Ammon's horn (tissue), 1 donor: Measurements from ENCODE around the gene HORMAD2.

ENCODE experiments used
- DNase-seq: peaks from one replicate; pipeline ENCODE4 v3.0.0-alpha.2; 2016; ENCODE audit warnings: low spot score

The HORMAD2 gene

GRCh38 chr22:30167734-30168133 is 87.5 kb downstream of the HORMAD2 start:
- DNase-seq = no peak

- DNase-seq = no peak
These were observed 88.7 kb downstream of the HORMAD2 start for GRCh38 chr22:30169002-30169401.

GRCh38 chr22:30170129-30170528 is 89.9 kb downstream of the HORMAD2 start:
- DNase-seq = no peak

DNA sequence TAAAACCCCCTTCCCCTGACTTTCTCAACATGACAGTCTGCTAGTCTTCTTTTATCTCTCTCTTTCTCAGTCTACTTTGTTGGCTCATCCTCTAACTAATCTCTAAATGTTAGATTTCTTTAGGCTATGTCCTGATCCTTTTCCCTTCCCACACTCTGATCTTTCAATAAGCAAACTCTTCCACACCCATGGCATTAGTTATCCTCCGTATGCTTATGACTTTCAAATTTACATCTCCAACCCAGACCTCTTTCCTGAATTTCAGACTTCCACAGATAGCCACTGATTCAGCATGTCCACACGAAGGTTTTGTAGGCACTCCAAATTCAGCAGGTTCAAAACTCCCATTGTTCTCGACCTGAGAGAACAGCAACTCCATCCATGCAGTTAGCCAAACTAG is 90.7 kb downstream of the HORMAD2 start:
- no peak for DNase-seq

GRCh38 chr22:30175690-30176288 is 95.5 kb downstream of the HORMAD2 start:
- DNase-seq = peak; percentile 35

DNA sequence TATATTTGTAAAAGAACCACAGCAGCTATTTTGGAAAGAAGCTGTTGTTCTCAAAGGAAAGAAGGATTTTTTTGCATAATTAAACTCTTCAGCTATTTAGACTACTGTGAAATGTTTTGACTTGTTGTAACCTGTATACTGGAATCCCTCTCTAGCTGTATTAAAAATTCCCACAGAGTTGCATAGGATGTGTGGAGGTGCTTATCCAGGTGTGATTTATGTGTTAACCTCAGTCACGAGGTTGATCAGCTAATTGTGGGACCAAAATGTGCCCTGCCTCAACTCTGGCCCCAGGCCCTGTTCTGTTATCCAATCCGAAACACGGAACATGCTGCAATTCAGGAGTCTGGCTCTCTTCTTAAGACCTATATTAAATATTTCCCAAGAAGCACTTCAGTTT is 96.2 kb downstream of the HORMAD2 start:
- DNase-seq = no peak

DNA sequence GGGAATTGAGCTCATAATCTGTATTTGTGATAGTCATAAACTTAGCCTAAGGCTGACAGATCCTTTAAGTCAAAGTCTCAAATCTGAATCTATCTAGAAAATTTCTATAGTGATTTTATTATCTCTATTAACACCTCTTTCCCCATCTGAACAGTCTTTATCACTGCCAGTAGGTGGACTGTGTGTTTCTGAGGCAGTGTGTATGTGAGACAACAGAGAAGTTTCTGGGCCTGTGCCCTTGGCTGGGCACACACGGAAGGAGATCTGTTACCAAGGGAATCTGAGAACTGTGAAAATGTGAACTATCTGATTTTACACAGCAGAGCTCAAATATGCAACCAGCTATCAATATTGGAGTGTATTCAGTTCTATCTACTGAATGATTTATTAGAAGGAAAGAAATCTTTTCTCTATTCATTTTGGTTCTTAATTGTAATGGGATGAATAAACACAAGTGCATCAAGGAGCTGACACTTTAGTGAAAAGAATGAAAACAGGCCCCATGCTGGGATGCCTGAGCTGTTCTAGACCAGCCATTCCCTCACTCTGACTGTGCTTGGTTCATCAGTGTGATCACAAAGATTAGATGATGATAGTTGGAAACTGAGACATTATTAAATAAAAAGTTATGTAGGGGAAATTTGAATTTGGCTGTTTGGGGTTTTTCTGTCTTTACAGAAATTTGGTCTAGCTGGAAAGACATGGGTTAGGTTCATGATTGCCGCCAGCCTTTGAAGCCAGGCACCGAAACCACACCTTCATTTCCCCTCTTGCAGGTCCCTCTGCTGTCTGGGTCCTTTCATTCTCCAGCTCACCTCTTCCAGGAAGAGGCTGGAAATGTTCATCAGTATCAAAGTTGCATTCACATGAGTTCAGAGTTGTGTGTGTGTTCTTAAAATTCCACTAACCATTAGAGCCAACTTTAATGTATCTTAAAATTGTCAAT is 98.2 kb downstream of the HORMAD2 start:
- DNase-seq = peak; percentile 52

DNA sequence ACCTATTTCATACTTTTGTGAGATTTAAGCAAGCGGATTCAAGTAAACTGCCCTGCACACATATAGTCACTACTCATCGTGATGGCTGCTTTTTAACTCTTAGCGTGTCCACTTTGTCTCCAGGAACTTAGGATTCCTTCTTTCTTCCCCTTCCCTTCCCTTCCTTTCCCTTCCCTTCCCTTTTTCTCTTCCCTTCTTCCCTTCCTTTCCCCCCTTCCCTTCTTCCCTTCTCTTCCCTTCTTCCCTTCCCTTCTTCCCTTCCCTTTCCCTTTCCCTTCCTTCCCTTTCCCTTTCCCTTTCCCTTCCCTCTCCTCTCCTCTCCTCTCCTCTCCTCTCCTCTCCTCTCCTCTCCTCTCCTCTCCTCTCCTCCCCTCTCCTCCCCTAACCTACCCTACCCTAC is 100.4 kb downstream of the HORMAD2 start:
- DNase-seq = no peak

- DNase-seq = no peak
These were observed 101.4 kb downstream of the HORMAD2 start for GRCh38 chr22:30181459-30182349.

DNA sequence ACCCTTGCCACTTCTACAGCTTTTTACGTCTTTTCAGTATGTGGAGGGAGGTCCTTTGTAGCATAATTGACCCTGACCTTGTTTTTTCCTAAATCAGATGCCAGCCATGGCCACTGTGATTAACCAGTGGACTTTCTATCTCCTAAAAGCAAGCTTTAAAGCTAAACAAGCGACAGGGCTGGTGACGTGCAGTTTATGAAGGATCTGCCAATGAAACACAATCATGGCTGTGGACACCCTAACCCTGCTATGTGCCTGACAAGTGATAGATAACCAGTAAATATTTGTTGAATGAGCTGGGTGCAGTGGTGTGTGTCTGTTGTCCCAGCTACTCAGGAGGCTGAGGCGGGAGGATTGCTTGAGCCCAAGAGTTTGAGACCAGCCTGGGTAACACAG is 102.1 kb downstream of the HORMAD2 start:
- DNase-seq = no peak

GRCh38 chr22:30182815-30183214 is 102.6 kb downstream of the HORMAD2 start:
- no peak for DNase-seq

DNA sequence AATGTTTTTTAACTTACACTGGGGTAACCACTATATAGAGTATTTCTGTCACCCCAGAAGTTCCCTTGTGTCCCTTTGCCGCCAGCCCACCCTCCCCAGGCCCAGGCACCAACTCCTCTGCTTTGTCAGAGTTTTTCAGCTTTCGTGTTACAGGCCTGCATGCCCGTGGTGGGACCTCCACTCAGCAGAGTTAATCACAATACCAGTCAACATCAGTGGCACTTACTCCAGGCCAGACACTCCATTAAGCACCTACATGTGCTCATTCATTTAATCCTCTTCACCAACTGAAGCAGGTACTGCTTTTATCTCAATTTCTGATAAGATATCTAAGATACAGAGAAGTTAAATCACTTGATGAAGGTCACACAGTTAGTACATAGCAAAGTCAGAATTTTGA is 103.0 kb downstream of the HORMAD2 start:
- DNase-seq = no peak

DNA sequence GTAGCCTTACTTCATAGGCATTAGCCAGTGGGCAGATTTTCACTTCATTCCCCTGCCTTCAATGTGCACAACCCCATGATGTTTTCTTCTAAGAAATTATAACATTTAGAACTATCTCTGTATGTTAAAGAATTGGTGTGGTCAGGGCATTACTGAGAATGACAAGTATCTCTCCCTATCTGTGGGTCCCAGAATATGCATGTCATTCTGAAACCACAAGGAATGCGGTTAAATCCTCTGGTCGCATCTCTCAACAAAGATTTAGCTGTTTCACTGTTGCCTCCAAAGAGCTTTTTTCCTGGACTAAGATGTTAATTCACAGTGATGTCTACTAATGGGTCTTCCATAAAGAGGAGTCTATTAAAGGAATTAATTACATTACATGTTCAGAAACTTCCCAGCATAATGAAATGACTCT is 103.6 kb downstream of the HORMAD2 start:
- no peak for DNase-seq

DNA sequence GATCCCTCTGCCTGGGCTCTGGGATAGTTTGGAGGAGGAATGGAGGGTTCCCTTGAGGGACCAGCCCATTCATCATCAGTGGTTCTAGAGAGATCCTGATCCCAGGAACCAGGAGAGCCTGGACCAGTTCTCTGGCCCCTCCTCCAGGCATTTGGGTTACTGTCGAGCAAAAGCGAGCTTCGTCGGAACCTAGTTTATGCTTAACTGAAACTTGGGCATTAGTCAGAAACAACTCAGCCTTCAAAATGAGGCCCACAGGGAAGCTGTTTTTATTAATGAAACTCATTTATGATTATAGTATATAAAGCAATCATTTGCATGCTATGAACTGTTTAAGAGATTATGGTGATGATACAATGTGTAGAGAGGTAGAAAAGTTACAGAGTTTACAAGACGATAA is 104.9 kb downstream of the HORMAD2 start:
- DNase-seq = no peak

DNA sequence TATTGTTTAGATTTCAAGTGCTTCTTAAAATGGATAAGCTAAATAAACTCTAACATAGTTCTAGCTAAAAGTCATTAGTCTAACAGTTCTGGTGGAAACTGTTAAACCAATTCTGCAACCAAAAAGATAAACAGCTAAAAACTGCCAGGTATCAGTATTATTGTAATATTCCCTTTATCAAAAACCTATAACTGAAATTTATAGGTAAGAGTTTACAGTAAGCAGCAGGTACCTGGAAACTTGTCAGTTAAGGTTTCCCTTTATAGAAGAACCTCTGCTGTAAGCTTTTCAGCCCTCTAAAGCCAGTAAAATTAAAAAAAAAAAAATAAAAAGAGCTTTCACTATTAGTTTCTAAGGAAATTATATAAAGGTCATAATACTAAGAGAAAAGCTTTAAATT is 105.3 kb downstream of the HORMAD2 start:
- no peak for DNase-seq

DNA sequence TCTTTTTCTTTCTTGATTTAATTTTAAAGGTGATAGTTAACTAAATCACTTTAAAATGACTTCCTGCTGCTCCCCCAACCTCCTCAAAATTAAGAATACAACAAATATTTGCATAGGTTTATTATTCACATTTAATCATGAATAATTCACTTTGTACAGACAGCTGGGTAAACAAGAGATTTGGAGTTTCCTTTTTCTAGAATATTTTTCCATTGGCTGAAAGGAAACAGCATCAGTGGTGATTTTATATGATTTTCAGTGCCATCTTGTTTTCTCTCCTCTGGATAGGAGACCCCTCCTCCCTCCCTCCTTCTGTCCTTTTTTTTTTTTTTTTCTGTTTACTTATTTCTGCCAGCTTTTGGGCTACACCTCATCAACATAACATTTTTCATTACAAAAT is 105.8 kb downstream of the HORMAD2 start:
- DNase-seq = no peak

DNA sequence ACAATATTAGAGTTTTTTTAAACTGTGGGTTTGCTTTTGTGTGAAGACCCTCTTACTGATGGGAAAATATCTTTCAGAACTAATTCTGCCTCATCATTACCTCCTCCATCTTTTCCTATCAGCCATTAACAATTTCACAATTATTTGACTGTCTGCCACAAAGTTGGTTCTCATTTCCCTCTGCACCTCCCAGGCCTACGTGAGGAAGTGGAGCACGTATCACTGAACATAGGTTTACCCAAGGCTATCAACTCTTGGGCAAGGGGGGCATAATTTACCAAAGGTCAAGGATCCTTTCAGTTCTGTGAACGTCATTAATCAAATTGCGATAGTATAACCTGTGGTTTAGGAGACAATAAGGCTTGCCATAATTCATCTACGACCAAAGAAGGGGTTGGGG is 106.2 kb downstream of the HORMAD2 start:
- DNase-seq = no peak

- DNase-seq = no peak
These were observed 106.8 kb downstream of the HORMAD2 start for GRCh38 chr22:30187094-30187493.

DNA sequence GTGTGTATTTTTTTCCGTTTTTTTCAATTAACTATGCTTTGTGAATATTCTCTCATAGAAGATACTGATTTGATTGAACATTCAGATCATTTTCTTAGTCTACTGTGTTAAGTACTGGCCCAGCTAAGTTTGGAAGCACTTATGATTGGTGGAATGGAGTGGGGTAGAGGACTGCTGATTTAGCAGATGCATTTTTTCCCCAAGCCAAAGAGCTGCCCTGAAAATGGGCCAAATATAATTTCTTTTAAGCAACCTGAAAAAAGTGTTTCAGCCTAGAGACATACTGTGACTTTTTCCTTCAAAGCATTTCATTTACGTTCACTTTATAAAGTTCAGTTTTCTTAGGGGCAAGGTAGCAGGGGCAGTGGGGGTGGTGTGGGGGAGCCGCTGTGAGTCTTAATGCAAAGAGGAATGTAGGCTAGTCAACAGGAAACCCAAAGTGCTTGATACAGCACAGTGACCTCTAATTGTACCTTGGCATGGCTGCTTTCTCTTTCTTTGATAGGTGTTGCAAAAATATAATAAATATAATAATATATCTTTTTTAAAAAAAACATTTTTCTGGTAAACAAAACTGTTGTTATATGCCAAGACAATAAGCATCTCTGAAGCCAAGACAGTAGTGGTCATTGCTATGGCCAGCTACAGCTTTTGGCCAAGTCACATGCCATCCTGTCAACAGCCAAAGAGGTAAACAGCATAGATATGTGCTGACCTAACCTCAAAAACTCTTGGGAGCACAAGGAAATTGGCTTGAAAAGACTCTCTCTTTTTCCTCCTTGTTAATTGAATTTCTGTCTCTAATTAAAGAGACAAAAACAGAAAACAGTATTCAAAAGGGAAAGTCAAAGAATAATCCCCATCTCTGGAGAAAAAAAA is 107.5 kb downstream of the HORMAD2 start:
- DNase-seq = no peak

- no peak for DNase-seq
These were observed 108.6 kb downstream of the HORMAD2 start for GRCh38 chr22:30188911-30189310.

DNA sequence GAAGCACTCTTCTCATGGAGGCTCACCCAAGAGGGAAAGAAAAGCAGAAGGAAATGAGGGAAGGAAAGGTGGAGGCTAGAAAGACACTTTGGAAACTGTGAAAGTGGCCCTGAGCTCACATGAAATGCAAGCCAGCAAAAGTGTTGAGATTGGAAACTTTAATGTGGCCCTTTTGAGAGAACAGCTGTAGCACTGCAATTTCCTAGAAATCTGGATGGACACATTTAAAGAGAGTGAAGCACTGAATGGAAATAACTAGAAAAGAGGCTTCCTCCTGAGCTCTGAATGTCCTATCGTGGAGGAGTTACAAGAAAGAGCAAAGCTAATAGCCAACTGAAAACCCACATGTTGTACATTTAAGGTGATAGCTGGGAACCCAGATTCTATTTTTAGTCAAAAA is 110.3 kb downstream of the HORMAD2 start:
- DNase-seq = no peak
